IMR-90 (cell line): ENCODE data around the gene OSBPL3. TPM values are rescaled to one million over a fixed set of nuclear protein-coding genes. Genes with fewer than 3 reads are reported as not detected.

Source experiments
- ATAC-seq: fragments of 200-7000 bp; cut with Tn5 transposase; 2 replicates; pipeline ENCODE4 v1.9.1; 2020; ENCODE audit warnings: low read depth, mild to moderate bottlenecking, moderate library complexity
- BruUV-seq: library from RNA; stranded (reverse); fragments of 400-500 nt; replicated peaks from 2 replicates; lab custom pipeline; 2021; lab: Mats Ljungman, UMichigan
- CTCF ChIA-PET: fragments of 300-600 bp; formaldehyde crosslinking; extraction: SDS; loops from one replicate; lab custom pipeline; 2021; ENCODE audit warnings: antibody characterized with exemption; lab: Yijun Ruan, JAX
- POLR2A ChIA-PET: fragments of 300-600 bp; sonication (Branson Sonifier 250); formaldehyde crosslinking; loops from one replicate; lab custom pipeline; 2022; ENCODE audit warnings: antibody characterized with exemption; ENCODE audit not compliant: unreplicated experiment; lab: Charles Lee
- DNase-seq: peaks from one replicate; pipeline ENCODE4 v3.0.0; 2013
- H2AFZ ChIP-seq: replicated peaks from 2 replicates; pipeline ENCODE3; 2013; ENCODE audit warnings: low read length, mild to moderate bottlenecking; ENCODE audit not compliant: poor library complexity
- H2AK5ac ChIP-seq: 2 replicates; pipeline ENCODE4 v1.6.1; 2013; ENCODE audit warnings: low read depth, low read length, inconsistent platforms
- H2AK9ac ChIP-seq: replicated peaks from 2 replicates; pipeline ENCODE3; 2013; ENCODE audit warnings: mild to moderate bottlenecking, low read depth, low read length, moderate library complexity; ENCODE audit not compliant: poor library complexity
- H2BK120ac ChIP-seq: 2 replicates; pipeline ENCODE4 v1.6.1; 2013; ENCODE audit warnings: low read depth, low read length, inconsistent platforms
- H2BK15ac ChIP-seq: 3 replicates; pipeline ENCODE4 v1.6.1; 2013; ENCODE audit warnings: low read depth, low read length, inconsistent platforms
- H2BK20ac ChIP-seq: 2 replicates; pipeline ENCODE4 v1.6.1; 2013; ENCODE audit warnings: low read depth, mild to moderate bottlenecking, inconsistent platforms, low read length, moderate library complexity
- H2BK5ac ChIP-seq: 2 replicates; pipeline ENCODE4 v1.6.1; 2013; ENCODE audit warnings: mild to moderate bottlenecking, low read depth, low read length, inconsistent platforms; ENCODE audit not compliant: poor library complexity, severe bottlenecking
- H3K14ac ChIP-seq: replicated peaks from 2 replicates; pipeline ENCODE4 v1.6.1; 2013; ENCODE audit warnings: low read depth, low read length, inconsistent platforms
- H3K18ac ChIP-seq: 2 replicates; pipeline ENCODE4 v1.6.1; 2013; ENCODE audit warnings: low read depth, low read length, control low read depth
- H3K23ac ChIP-seq: 2 replicates; pipeline ENCODE4 v1.6.1; 2013; ENCODE audit warnings: low read depth, low read length, inconsistent platforms
- H3K27ac ChIP-seq: 2 replicates; pipeline ENCODE4 v1.5.1; 2013; ENCODE audit warnings: mild to moderate bottlenecking, control low read depth, low read length; ENCODE audit not compliant: insufficient read depth
- H3K27me3 ChIP-seq: 2 replicates; pipeline ENCODE4 v1.6.1; 2013; ENCODE audit warnings: low read length; ENCODE audit not compliant: control insufficient read depth, insufficient read depth
- H3K36me3 ChIP-seq: 2 replicates; pipeline ENCODE4 v1.6.1; 2013; ENCODE audit warnings: low read length, mixed read lengths; ENCODE audit not compliant: control insufficient read depth, insufficient read depth
- H3K4ac ChIP-seq: 2 replicates; pipeline ENCODE4 v1.6.1; 2013; ENCODE audit warnings: low read depth, low read length, inconsistent platforms
- H3K4me1 ChIP-seq: 2 replicates; pipeline ENCODE4 v1.6.1; 2013; ENCODE audit warnings: low read length, mixed read lengths; ENCODE audit not compliant: control insufficient read depth, insufficient read depth
- H3K4me2 ChIP-seq: 2 replicates; pipeline ENCODE4 v1.6.1; 2013; ENCODE audit warnings: low read depth, mild to moderate bottlenecking, control low read depth, low read length, moderate library complexity
- H3K4me3 ChIP-seq: 2 replicates; pipeline ENCODE4 v1.5.1; 2013; ENCODE audit warnings: low read depth, mild to moderate bottlenecking, control low read depth, low read length, moderate library complexity; ENCODE audit not compliant: insufficient read depth
- H3K56ac ChIP-seq: 2 replicates; pipeline ENCODE4 v1.6.1; 2013; ENCODE audit warnings: low read length, inconsistent platforms; ENCODE audit not compliant: insufficient read depth; ENCODE audit errors: extremely low read depth
- H3K79me1 ChIP-seq, 2 experiments: 2 replicates each; pipeline ENCODE4 v1.6.1; 2013; ENCODE audit warnings: low read length in 2 of 2, inconsistent platforms in 1 of 2, low read depth in 1 of 2
- H3K9ac ChIP-seq: 2 replicates; pipeline ENCODE4 v1.6.1; 2013; ENCODE audit warnings: low read depth, low read length, control low read depth
- H3K9me1 ChIP-seq: 2 replicates; pipeline ENCODE4 v1.6.1; 2013; ENCODE audit warnings: low read length, inconsistent platforms; ENCODE audit not compliant: insufficient read depth
- H3K9me3 ChIP-seq: 2 replicates; pipeline ENCODE4 v1.6.1; 2013; ENCODE audit warnings: low read length; ENCODE audit not compliant: control insufficient read depth, insufficient read depth
- H4K20me1 ChIP-seq: 2 replicates; pipeline ENCODE4 v1.6.1; 2013; ENCODE audit warnings: low read length, inconsistent platforms; ENCODE audit not compliant: insufficient read depth
- H4K5ac ChIP-seq: 2 replicates; pipeline ENCODE4 v1.6.1; 2013; ENCODE audit warnings: mild to moderate bottlenecking, low read depth, low read length, control low read depth
- H4K8ac ChIP-seq, 2 experiments: 2 replicates each; pipeline ENCODE4 v1.6.1; 2013; ENCODE audit warnings: low read depth in 2 of 2, low read length in 2 of 2, control low read depth in 1 of 2, inconsistent platforms in 1 of 2
- H4K91ac ChIP-seq: 2 replicates; pipeline ENCODE4 v1.6.1; 2013; ENCODE audit warnings: low read depth, low read length, inconsistent platforms; ENCODE audit not compliant: insufficient read depth
- CTCF ChIP-seq: conservative IDR thresholded peaks from 2 replicates; pipeline ENCODE4 v1.5.1; 2012; ENCODE audit warnings: mild to moderate bottlenecking, low read depth, low read length, improper control_type of control experiment
- FOS ChIP-seq: fragments of 150-350 bp; IDR thresholded peaks from 2 replicates; pipeline ENCODE4 v1.6.1; 2016; ENCODE audit warnings: low read depth, low read length
- MAFK ChIP-seq: IDR thresholded peaks from 2 replicates; pipeline ENCODE4 v1.6.1; 2012; ENCODE audit warnings: low read depth, low read length, improper control_type of control experiment
- MAZ ChIP-seq: IDR thresholded peaks from 2 replicates; pipeline ENCODE4 v1.6.1; 2012; ENCODE audit warnings: low read depth, mild to moderate bottlenecking, low read length, improper control_type of control experiment, moderate library complexity, borderline replicate concordance
- POLR2A ChIP-seq: IDR thresholded peaks from 2 replicates; pipeline ENCODE4 v1.6.1; 2012; ENCODE audit warnings: mild to moderate bottlenecking, low read depth, low read length
- RAD21 ChIP-seq: IDR thresholded peaks from 2 replicates; pipeline ENCODE4 v1.6.1; 2012; ENCODE audit warnings: low read length, improper control_type of control experiment
- RFX5 ChIP-seq: IDR thresholded peaks from 2 replicates; pipeline ENCODE4 v1.8.0; 2012; ENCODE audit warnings: low read depth, mild to moderate bottlenecking, low read length, moderate library complexity
- SMC3 ChIP-seq: fragments of 150-350 bp; IDR thresholded peaks from 2 replicates; pipeline ENCODE4 v1.6.1; 2016; ENCODE audit warnings: low read depth, mild to moderate bottlenecking, antibody characterized with exemption, low read length, moderate library complexity
- WGBS, 2 experiments: methylation state at CpG; one replicate each; pipeline versions ENCODE4 v1.1.5 to v1.1.7; 2013; ENCODE audit warnings: missing lambda C conversion rate in 2 of 2; ENCODE audit not compliant: insufficient read length in 1 of 2; ENCODE audit errors: extremely low coverage in 2 of 2; 5-methylcytosine and 5-hydroxymethylcytosine counted together
- dilution Hi-C: fragments of 300-500 bp; cut with HindIII; formaldehyde crosslinking; loops from one replicate; pipeline ENCODE4 v1.14.3; 2018; ENCODE audit warnings: low sequenced_read_pairs; ENCODE audit not compliant: unreplicated experiment
- in situ Hi-C: fragments of 300-500 bp; cut with MboI; formaldehyde crosslinking; loops from 3 replicates; pipeline ENCODE4 v1.14.3; 2019; ENCODE audit warnings: low sequenced_read_pairs, inconsistent platforms, mixed read lengths
- intact Hi-C: fragments of 100-400 bp; cut with micrococcal nuclease; formaldehyde crosslinking; loops from 2 replicates; pipeline ENCODE4 v1.10.0; 2022
- polyA plus RNA-seq, 3 experiments: library from polyadenylated mRNA; depleted of rRNA; stranded (reverse); fragments of >200 nt; gene quantifications; 2 replicates each; pipeline ENCODE4 v1.2.3, GENCODE V29; 2012; ENCODE audit warnings: low replicate concordance in 1 of 3
- total RNA-seq: library from RNA; depleted of rRNA; stranded (reverse); fragments of >200 nt; gene quantifications from 2 replicates; pipeline ENCODE4 v1.2.3, GENCODE V29; 2012

Gene OSBPL3
- total and polyA plus RNA-seq, 2 of the 4 experiments (the other 2 are of a cell fraction), result 18.0 to 29.9 TPM

DNA sequence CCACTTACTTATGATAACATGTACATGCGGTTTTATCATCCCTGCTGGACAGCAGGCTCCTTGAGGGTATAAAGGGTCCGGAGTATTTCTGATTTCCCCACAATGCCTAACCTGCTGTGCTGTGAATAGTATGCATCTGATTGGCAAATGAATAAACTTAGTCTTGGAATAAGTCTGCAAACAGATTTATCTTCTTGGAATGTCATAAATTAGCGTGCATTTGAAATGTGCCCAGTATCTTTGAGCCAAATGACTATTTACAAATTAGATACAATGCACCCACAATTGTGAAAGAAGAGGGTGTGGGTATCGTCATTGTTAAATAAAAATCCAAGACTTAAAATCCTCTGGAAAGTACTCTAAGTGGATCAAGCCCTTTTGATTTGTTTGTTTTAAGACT lies 106.0 kb downstream of the OSBPL3 start:
- Histone ChIP-seq H2AK9ac (no peak overlapping the region), H3K9me3 (no peaks in the 10 kb centered on the region), H4K91ac (no peak overlapping the region), H4K8ac (no peak overlapping the region), H3K4me3 (no peak overlapping the region), H3K36me3 (peaks cover 6% of the 10 kb centered on the region), H3K23ac (no peak overlapping the region), H3K56ac (no peak overlapping the region), H3K9ac (no peak overlapping the region), H2AK5ac (no peak overlapping the region), H3K4me2 (no peak overlapping the region), H3K27me3 (no peaks in the 10 kb centered on the region), H3K9me1 (peaks cover 25% of the 10 kb centered on the region), H4K5ac (no peak overlapping the region), H3K4ac (no peak overlapping the region), H2AFZ (no peak overlapping the region), H3K18ac (no peak overlapping the region), H4K20me1 (no peaks in the 10 kb centered on the region), H3K14ac (no peak overlapping the region), H2BK5ac (no peak overlapping the region), H2BK15ac (no peak overlapping the region), H3K79me1 (peaks cover 15 to 42% of the 10 kb centered on the region in 2 experiments), H2BK120ac (no peak overlapping the region), H3K27ac (no peak overlapping the region), H2BK20ac (no peak overlapping the region), H3K4me1 (peaks cover 7% of the 10 kb centered on the region)
- POLR2A ChIA-PET, result no interaction called here
- no peak for ATAC-seq
- TF ChIP-seq MAFK, result no peak
- TF ChIP-seq SMC3, result no peak
- no peak for TF ChIP-seq RFX5
- no peak for TF ChIP-seq RAD21
- TF ChIP-seq CTCF, result no peak
- TF ChIP-seq MAZ, result no peak
- TF ChIP-seq FOS, result no peak
- TF ChIP-seq POLR2A, result no peak
- CTCF ChIA-PET, result no interaction called here
- dilution Hi-C loops, result no loop called here
- in situ Hi-C loops, result no loop called here
- WGBS, 2 experiments, result no CpG with 5 or more reads among the region's 4 CpGs
- intact Hi-C loops, result no loop called here
- DNase-seq, result no peak
- no TSS peak for BruUV-seq
